ENCODE data around the gene AFF2. TPM values are rescaled to one million over a fixed set of nuclear protein-coding genes. Genes with fewer than 3 reads are reported as not detected.
"Not testable (repeated sequence)": the region's sequence is repeated elsewhere in the genome, so short reads cannot be mapped to it uniquely, and the experiment has no call there.

The AFF2 gene
- total RNA-seq, 2 experiments from 2014 or later = 0.13 TPM

DNA sequence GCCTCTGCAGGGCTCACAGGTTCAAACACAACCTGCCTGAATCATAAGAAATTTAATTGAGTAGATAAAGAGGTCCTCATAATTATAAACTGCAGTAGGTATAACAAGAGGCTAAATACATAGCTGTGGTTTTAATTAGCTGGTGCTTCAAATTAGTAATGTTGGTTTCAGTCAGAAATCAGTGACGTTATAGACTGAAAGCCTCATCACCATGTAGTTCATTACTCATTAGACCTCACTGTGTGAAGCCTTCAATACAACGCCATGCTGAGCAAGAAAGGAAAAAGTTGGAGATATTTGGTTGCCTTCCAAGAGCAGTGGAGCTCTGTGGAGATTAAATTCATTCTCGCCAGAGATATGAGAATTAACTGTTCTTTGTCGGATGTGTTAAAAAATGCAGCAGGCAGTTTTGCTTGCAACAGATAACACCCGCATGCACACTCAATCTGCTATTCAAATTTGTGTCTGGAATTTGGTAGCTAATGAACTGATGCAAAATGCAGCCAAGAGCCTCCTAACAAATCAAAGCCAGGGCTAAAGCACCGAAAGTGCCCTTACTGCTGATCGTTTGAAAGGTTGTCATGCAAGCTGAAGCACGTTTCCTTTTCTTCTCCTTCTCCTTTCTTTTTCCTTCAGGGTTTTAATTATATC lies 148.9 kb downstream of the AFF2 start:
- POLR2A ChIA-PET = no interaction called here
- CTCF ChIA-PET = no interaction called here

DNA sequence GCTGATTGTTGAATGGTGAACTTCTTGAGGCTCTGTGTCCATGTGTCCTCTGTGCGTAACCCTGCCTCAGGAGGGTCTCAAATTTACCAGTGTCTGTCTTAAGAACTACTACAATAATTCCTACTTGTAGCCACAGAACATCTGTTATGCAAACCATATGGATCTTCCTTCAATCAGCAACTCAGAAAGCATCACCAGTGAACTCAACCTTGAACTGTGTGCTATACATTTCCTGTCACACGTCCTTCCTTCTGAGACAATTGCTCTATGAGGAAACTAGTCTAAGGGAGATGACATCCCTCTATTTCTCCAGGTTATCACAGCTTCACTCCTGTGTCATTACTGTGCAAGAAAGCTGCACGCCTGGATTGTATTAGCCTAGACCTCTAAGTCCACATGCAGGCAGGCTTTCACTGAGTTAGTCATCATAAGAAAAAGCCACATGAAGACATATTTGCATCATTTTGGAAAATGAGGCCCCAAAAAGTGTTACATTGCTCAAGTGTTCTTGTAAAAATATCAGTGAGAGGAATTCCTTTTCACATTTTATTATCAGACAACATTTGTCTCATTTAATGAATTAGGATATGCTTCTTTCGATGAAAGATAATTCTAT lies 157.8 kb downstream of the AFF2 start:
- H3K4me3 Mint-ChIP-seq = no peak overlapping the region
- no peak for DNase-seq
- H3K4me1 Mint-ChIP-seq = no peaks in the 10 kb centered on the region
- no peaks in the 10 kb centered on the region for H3K9me3 Mint-ChIP-seq
- no peak overlapping the region for H3K27ac Mint-ChIP-seq
- no peaks in the 10 kb centered on the region for H3K27me3 Mint-ChIP-seq
- no peaks in the 10 kb centered on the region for H3K36me3 Mint-ChIP-seq (ENCODE audit: low read depth)
- ChIA-PET CTCF (no interaction called here), POLR2A (no interaction called here)

More for the DNA sequence above, 148.9 kb downstream of the AFF2 start:
- H3K4me1 Mint-ChIP-seq = no peaks in the 10 kb centered on the region
- H3K36me3 Mint-ChIP-seq (ENCODE audit: low read depth) = no peaks in the 10 kb centered on the region
- no peak overlapping the region for H3K27ac Mint-ChIP-seq
- H3K4me3 Mint-ChIP-seq = no peak overlapping the region
- no peaks in the 10 kb centered on the region for H3K27me3 Mint-ChIP-seq
- no peaks in the 10 kb centered on the region for H3K9me3 Mint-ChIP-seq
- DNase-seq = no peak

DNA sequence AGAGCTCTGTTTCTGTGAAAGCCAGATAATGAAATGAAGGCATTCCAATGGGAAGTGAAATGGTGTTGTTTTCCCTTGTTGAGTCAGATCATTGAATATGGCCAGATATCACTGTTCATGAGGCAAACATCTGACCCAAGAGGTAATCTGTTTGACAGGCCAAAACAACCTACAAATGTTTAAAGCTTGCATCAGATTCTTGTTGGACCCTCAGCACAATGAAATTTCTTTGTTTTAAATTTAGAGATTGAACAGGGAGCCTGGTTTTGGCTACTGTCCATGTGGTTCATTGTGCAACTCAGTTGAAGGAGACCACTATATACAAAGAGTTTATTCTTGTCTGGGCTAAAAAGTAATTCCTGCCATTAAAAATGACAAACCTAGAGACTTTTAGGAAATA lies 159.1 kb downstream of the AFF2 start:
- Mint-ChIP-seq H3K9me3 (no peaks in the 10 kb centered on the region), H3K27ac (no peak overlapping the region), H3K4me1 (no peaks in the 10 kb centered on the region), H3K27me3 (no peaks in the 10 kb centered on the region), H3K36me3 (ENCODE audit: low read depth) (no peaks in the 10 kb centered on the region), H3K4me3 (no peak overlapping the region)
- no peak for DNase-seq
- ChIA-PET POLR2A (no interaction called here), CTCF (no interaction called here)

- CTCF ChIA-PET = no interaction called here
- H3K4me1 Mint-ChIP-seq = no peaks in the 10 kb centered on the region
- no peaks in the 10 kb centered on the region for H3K9me3 Mint-ChIP-seq
These were observed 160.6 kb downstream of the AFF2 start for GRCh38 chrX:148661035-148661434.

DNA sequence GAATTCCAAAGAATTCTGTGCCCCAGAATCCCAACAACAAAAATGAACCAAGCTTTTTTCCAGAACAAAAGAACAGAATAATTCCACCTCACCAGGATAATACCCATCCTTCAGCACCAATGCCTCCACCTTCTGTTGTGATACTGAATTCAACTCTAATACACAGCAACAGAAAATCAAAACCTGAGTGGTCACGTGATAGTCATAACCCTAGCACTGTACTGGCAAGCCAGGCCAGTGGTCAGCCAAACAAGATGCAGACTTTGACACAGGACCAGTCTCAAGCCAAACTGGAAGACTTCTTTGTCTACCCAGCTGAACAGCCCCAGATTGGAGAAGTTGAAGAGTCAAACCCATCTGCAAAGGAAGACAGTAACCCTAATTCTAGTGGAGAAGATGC lies 161.6 kb downstream of the AFF2 start:
- Mint-ChIP-seq H3K27ac (no peak overlapping the region), H3K36me3 (ENCODE audit: low read depth) (no peaks in the 10 kb centered on the region), H3K4me3 (no peak overlapping the region), H3K9me3 (no peaks in the 10 kb centered on the region), H3K27me3 (no peaks in the 10 kb centered on the region), H3K4me1 (no peaks in the 10 kb centered on the region)
- CTCF ChIA-PET = no interaction called here
- POLR2A ChIA-PET = no interaction called here
- DNase-seq = no peak

More at GRCh38 chrX:148661035-148661434, 160.6 kb downstream of the AFF2 start:
- Mint-ChIP-seq H3K36me3 (ENCODE audit: low read depth) (no peaks in the 10 kb centered on the region), H3K27me3 (no peaks in the 10 kb centered on the region), H3K4me3 (no peak overlapping the region), H3K27ac (no peak overlapping the region)
- POLR2A ChIA-PET = no interaction called here
- DNase-seq = no peak

- Mint-ChIP-seq H3K27me3 (no peaks in the 10 kb centered on the region), H3K36me3 (ENCODE audit: low read depth) (peaks cover 2% of the 10 kb centered on the region), H3K4me1 (no peaks in the 10 kb centered on the region), H3K27ac (no peak overlapping the region), H3K4me3 (no peak overlapping the region), H3K9me3 (peaks cover 5% of the 10 kb centered on the region)
- ChIA-PET POLR2A (no interaction called here), CTCF (no interaction called here)
- DNase-seq = no peak
These were observed 163.8 kb downstream of the AFF2 start for GRCh38 chrX:148664171-148664570.

GRCh38 chrX:148664995-148665394 lies 164.6 kb downstream of the AFF2 start:
- peaks cover 10% of the 10 kb centered on the region for H3K9me3 Mint-ChIP-seq
- H3K27me3 Mint-ChIP-seq = no peaks in the 10 kb centered on the region
- ChIA-PET CTCF (no interaction called here), POLR2A (no interaction called here)
- H3K27ac Mint-ChIP-seq = no peak overlapping the region
- H3K4me3 Mint-ChIP-seq = no peak overlapping the region
- no peaks in the 10 kb centered on the region for H3K4me1 Mint-ChIP-seq
- H3K36me3 Mint-ChIP-seq (ENCODE audit: low read depth) = peaks cover 3% of the 10 kb centered on the region
- no peak for DNase-seq

- H3K4me1 Mint-ChIP-seq; H3K36me3 Mint-ChIP-seq (ENCODE audit: low read depth); POLR2A ChIA-PET: not testable (repeated sequence)
These were observed 168.8 kb downstream of the AFF2 start for GRCh38 chrX:148669175-148669574.

GRCh38 chrX:148670277-148670676 lies 169.9 kb downstream of the AFF2 start:
- CTCF ChIA-PET = no interaction called here
- H3K27ac Mint-ChIP-seq = no peak overlapping the region
- POLR2A ChIA-PET = no interaction called here

More at GRCh38 chrX:148669175-148669574, 168.8 kb downstream of the AFF2 start:
- CTCF ChIA-PET, H3K4me3 Mint-ChIP-seq, H3K27me3 Mint-ChIP-seq, DNase-seq, H3K27ac Mint-ChIP-seq: not testable (repeated sequence)
- peaks cover 18% of the 10 kb centered on the region for H3K9me3 Mint-ChIP-seq

DNA sequence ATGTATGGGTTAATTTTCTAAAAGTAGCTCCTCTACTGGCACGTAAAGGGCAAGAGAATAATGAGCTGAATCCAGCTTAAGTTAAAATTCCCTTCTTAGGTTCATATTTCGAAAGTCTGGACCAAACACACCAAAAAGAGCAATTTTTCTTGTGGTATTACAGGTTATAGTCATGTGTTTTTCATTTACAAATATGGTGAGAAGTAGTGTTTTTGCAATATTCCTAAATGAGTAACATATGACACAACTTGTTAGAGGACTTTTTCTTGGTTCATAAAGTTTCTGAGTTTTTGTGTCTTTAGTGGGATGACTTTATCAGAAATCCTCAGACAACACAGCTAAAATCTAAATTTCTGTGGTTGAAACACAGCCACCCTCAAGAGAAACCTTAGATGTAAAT lies 172.1 kb downstream of the AFF2 start:
- no peaks in the 10 kb centered on the region for H3K4me1 Mint-ChIP-seq
- H3K27me3 Mint-ChIP-seq = no peaks in the 10 kb centered on the region
- CTCF ChIA-PET = no interaction called here
- no peak for DNase-seq
- POLR2A ChIA-PET = no interaction called here
- no peak overlapping the region for H3K4me3 Mint-ChIP-seq
- no peak overlapping the region for H3K27ac Mint-ChIP-seq
- H3K36me3 Mint-ChIP-seq (ENCODE audit: low read depth) = peaks cover 3% of the 10 kb centered on the region
- H3K9me3 Mint-ChIP-seq = peaks cover 15% of the 10 kb centered on the region

More at GRCh38 chrX:148670277-148670676, 169.9 kb downstream of the AFF2 start:
- Mint-ChIP-seq H3K4me3 (no peak overlapping the region), H3K9me3 (peaks cover 18% of the 10 kb centered on the region), H3K27me3 (no peaks in the 10 kb centered on the region), H3K36me3 (ENCODE audit: low read depth) (peaks cover 3% of the 10 kb centered on the region), H3K4me1 (no peaks in the 10 kb centered on the region)
- DNase-seq = no peak

DNA sequence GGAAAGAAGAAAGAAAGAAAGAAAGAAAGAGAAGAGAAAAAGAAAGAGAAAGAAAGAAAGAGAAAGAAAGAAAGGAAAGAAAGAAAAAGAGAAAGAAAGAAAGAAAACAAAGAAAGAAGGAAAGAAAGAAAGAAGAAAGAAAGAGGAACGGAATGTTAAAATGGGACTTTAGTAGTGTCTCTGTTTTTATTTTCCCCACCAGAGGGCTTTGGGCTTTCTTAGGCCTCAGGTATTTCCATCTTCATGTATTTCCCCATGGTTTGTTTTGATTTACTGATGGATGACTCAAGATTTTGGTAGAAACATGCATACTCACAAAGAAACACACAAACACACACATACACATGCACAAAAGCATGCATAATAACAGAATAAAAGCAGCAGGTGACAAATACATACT lies 181.2 kb downstream of the AFF2 start:
- Mint-ChIP-seq H3K9me3 (no peaks in the 10 kb centered on the region), H3K4me3 (no peak overlapping the region), H3K27me3 (no peaks in the 10 kb centered on the region), H3K36me3 (ENCODE audit: low read depth) (no peaks in the 10 kb centered on the region), H3K4me1 (no peaks in the 10 kb centered on the region), H3K27ac (no peak overlapping the region)
- DNase-seq = no peak
- ChIA-PET POLR2A (no interaction called here), CTCF (no interaction called here)

DNA sequence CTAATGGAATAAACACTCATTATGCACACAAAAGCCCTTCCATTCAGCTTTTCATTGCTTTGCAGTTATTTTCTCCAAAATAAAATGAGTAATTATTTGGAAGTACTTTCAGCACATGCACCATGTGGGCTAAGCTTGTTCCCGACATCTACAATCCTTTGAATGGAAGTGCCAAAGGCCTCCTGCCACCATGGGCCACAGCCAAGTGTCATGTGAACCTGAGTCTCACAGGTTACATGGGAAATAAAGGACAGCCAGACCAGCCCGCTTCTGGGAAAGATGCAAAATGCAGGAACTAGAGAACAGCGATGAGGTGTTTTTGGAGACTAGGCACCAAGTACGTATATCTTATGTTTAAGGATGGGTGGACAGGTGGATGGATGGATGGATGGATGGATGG lies 181.8 kb downstream of the AFF2 start:
- Mint-ChIP-seq H3K27me3 (no peaks in the 10 kb centered on the region), H3K4me3 (no peak overlapping the region), H3K9me3 (no peaks in the 10 kb centered on the region), H3K36me3 (ENCODE audit: low read depth) (no peaks in the 10 kb centered on the region), H3K27ac (no peak overlapping the region), H3K4me1 (no peaks in the 10 kb centered on the region)
- CTCF ChIA-PET = no interaction called here
- POLR2A ChIA-PET = no interaction called here
- no peak for DNase-seq

- H3K9me3 Mint-ChIP-seq = no peaks in the 10 kb centered on the region
- H3K4me3 Mint-ChIP-seq = no peak overlapping the region
- H3K27me3 Mint-ChIP-seq = no peaks in the 10 kb centered on the region
- POLR2A ChIA-PET = no interaction called here
- CTCF ChIA-PET = no interaction called here
- H3K4me1 Mint-ChIP-seq = no peaks in the 10 kb centered on the region
- H3K27ac Mint-ChIP-seq = no peak overlapping the region
- H3K36me3 Mint-ChIP-seq (ENCODE audit: low read depth) = no peaks in the 10 kb centered on the region
- DNase-seq = no peak
These were observed 191.0 kb downstream of the AFF2 start for GRCh38 chrX:148691456-148691855.

GRCh38 chrX:148695255-148695654 lies 194.8 kb downstream of the AFF2 start:
- Mint-ChIP-seq H3K4me1 (no peaks in the 10 kb centered on the region), H3K27ac (no peak overlapping the region), H3K36me3 (ENCODE audit: low read depth) (no peaks in the 10 kb centered on the region), H3K4me3 (no peak overlapping the region), H3K27me3 (no peaks in the 10 kb centered on the region), H3K9me3 (no peaks in the 10 kb centered on the region)
- ChIA-PET CTCF (no interaction called here), POLR2A (no interaction called here)
- no peak for DNase-seq
